Cardiac fibroblast (primary cell): Measurements from ENCODE around the gene MSLN.

Experiments used
- DNase-seq, 2 donors: peaks; one replicate each; pipeline versions ENCODE4 v3.0.0 to v3.0.0-alpha.2; 2010; ENCODE audit warnings: low read depth in 2 of 2
- H3K4me3 ChIP-seq, 2 donors: replicated peaks in 1 of 2; 1 replicate in 1 of 2; 2 replicates in 1 of 2; pipeline ENCODE4 v1.5.1; 2011; ENCODE audit warnings: low read depth in 2 of 2, low read length in 2 of 2, mild to moderate bottlenecking in 2 of 2, moderate library complexity in 1 of 2
- CTCF ChIP-seq: IDR thresholded peaks from one replicate; pipeline ENCODE4 v1.5.1; 2011; ENCODE audit warnings: low read depth, mild to moderate bottlenecking, low read length, inconsistent platforms

Gene MSLN

GRCh38 chr16:745739-746138 lies 14.8 kb upstream of the MSLN start:
- no peak overlapping the region for H3K4me3 ChIP-seq
- peak; percentile 20 for TF ChIP-seq CTCF
- no peak for DNase-seq

- no peak overlapping the region for H3K4me3 ChIP-seq
- TF ChIP-seq CTCF: no peak
- DNase-seq: no peak
Measured at GRCh38 chr16:746637-747036, 13.9 kb upstream of the MSLN start.

DNA sequence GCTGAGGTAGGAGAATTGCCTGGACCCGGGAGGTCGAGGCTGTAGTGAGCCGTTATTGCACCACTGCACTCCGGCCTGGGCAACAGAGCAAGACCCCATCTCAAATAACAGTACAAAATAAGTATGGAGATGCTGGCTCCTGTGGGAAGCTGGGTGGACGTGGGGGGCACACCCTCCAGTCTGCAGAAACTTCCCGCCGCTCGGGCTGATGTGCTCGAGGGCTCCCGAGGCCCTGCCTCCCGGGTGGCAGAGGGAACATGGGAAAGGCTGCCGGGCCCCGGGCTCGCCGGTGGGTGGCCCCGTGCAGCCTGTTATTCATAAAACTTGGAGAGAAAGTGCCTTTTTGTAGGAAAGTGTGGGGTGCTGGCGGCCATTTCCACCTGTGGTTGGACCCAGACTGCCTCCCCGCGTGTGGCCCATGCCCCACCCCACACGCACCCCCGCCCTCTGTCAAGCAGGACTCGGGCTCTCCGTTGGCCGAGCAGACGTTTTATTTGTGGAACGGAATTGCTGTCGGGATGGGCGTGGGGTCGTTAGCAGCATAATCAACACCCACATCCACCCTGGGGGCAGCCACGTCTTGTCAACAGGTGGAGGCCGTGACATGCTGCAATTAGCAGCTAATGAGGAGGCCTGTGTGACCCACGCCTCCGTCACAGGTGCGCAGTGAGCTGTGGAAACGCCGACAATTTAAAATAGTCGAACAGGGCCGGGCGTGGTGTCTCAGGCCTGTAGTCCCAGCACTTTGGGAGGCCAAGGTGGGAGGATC lies 12.4 kb upstream of the MSLN start:
- TF ChIP-seq CTCF: no peak
- no peak overlapping the region for H3K4me3 ChIP-seq
- no peak for DNase-seq

DNA sequence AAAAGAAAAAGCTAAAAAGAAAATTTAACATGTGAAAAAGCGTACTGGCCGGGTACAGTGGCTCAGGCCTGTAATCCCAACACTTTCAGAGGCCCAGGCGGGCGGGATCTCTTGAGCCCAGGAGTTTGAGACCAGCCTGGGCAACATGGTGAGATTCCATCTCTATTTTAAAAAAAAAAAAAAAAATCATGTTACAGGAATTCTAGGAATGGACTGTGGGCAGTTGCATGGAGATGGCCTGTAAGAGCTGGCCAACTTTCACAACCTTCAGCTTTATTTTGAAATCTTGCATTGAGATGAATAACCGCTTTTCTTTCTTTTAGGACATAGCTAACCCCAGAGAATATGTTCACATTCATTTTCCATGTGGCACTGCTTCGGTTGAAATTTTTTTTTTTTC lies 11.5 kb upstream of the MSLN start:
- no peak overlapping the region for H3K4me3 ChIP-seq
- no peak for TF ChIP-seq CTCF
- peak; percentile 84 to 85 for DNase-seq

GRCh38 chr16:750485-750884 lies 10.0 kb upstream of the MSLN start:
- TF ChIP-seq CTCF: no peak
- no peak overlapping the region for H3K4me3 ChIP-seq
- DNase-seq: no peak

- no peak for TF ChIP-seq CTCF
- H3K4me3 ChIP-seq: no peak overlapping the region
- no peak for DNase-seq
Measured at GRCh38 chr16:751152-752006, 9.2 kb upstream of the MSLN start.
